GM21825 (cell line): ENCODE results near the gene TMX3.

Source experiments
- ATAC-seq: cut with Tn5 transposase; IDR thresholded peaks from one replicate; pipeline ENCODE4 v1.9.1; 2021; ENCODE audit warnings: mild to moderate bottlenecking, moderate library complexity; ENCODE audit not compliant: unreplicated experiment

Gene TMX3, protein sequence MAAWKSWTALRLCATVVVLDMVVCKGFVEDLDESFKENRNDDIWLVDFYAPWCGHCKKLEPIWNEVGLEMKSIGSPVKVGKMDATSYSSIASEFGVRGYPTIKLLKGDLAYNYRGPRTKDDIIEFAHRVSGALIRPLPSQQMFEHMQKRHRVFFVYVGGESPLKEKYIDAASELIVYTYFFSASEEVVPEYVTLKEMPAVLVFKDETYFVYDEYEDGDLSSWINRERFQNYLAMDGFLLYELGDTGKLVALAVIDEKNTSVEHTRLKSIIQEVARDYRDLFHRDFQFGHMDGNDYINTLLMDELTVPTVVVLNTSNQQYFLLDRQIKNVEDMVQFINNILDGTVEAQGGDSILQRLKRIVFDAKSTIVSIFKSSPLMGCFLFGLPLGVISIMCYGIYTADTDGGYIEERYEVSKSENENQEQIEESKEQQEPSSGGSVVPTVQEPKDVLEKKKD

DNA sequence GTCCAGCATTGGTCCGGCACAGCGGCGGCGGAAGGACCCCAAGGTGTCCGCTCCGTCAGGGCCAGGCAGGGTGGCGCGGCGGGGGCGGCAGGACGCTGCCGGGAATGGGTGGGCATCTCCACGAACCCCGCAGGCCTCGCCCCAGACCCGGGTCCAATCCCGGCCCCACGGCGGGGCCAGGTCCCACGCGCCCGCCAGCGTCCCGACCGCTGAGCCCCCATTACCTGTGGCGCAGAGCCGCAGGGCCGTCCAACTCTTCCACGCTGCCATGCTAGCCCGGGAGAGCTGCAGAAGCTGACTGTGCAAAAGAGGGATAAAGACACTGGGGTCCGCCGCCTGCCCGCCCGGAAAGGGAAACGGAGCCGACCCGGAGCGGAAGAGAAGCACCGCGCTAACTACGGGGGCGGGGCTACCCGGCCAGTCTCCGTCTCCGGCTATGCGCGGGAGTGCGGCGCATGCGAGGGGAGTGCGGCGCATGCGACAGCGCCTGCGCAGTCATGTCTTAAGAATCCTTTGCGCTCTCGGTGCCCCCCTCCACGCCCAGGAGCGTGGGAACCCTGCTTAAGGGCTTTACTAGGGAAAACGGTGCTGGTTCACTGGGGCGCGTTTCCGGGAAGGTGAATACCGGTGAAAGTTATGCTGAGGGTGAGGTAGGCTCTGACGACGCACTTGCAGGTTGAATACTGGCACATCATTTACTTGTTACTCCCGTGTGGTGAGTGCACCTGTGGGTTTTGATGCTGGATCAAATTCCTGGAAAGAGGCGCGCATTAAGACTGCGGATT lies at the start of gene TMX3:
TMX3 (minus strand) TSS at position 397 of the 785 bp plus-strand sequence; CDS start at position 270, 127 bp downstream.
- peak; percentile 95 for ATAC-seq

DNA sequence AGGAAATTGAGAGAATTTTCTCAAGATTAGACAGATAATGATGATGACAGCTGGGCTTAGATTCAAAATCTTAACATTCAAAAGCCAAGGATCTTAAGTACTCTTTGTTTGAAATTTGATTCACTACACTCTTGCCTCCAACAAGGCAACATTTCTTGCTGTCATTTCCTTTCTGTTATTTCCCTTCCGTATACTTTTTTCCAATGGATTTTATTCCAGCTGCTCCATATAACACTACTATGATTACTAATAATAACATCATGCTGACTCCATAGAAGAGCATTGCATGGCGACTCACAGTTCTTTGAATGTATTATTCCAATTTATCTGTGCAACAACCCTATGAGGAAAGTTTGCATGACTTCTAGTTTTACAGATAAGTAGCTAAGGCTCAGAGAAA lies 49.1 kb upstream of the TMX3 start:
- no peak for ATAC-seq

DNA sequence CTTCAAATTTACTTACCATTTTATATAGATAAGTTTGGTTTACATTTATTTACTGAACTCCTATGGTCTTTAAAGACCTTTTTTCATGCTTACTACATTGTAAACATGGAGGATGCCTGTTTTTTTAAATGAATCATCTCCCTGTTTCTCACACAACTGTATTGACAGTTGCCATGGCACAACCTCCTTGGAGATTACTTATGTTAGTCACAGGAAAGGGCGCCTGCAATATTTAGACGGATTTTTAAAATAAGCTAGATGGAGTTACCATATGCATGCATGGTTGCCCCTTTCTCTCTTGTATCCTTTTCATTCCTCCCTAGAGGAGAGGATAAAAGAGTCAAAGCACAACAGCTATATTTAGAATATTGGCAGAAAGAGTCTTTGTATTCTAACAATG lies 48.2 kb upstream of the TMX3 start:
- no peak for ATAC-seq

DNA sequence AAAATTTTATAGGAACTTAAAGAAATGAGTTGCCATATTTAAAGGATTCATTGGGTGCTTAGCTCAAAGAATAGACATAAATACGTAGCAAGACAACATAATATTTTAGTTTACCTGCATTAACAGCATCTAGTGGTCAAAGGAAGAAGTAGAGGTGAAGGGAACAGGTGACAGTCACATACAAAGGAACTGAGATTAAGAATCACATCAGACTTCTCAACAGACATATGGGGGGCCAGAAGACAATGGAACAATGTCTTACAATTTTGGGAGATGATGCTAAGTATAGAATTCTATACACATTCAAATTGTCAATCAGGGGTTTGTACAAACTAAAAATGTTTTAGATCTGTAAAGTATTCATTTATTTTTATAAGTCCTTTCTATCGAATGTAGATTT lies 44.4 kb upstream of the TMX3 start:
- ATAC-seq, result no peak

DNA sequence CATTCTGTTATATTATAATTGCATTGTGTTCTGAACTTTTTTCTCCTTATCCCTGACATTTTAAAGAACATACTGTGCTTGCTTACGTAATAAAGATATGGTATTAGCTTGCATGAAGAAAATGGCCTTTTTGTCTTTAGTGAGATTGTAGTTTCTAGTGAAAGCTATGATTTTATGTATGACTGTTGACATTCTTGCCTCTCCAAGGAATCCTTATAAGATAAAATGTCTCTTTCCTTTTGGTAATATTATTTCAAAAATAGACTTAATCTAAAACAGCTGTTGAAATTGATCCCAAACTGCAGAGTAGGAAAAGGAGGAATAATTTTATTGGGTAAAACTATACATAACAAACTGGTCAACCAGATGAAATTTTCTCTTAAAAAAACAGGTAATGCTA lies 42.2 kb upstream of the TMX3 start:
- ATAC-seq, result no peak

DNA sequence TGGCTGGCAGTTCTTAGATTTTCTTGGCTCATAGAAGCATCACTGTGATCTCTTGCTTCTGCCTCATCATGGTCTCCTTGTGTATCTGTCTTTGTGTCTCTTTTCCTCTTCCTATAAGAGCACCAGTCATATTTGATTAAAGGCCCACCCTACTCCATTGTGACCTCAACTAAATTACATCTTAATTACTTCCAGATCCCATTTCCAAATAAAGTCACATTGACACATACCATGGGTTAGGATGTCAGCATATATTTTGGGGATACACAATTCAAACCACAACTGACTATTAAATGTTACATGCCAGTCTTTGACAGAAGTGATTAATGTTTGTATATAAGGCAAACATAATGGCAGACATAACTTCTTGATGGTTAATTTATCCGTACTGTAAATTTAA lies 27.3 kb upstream of the TMX3 start:
- no peak for ATAC-seq

DNA sequence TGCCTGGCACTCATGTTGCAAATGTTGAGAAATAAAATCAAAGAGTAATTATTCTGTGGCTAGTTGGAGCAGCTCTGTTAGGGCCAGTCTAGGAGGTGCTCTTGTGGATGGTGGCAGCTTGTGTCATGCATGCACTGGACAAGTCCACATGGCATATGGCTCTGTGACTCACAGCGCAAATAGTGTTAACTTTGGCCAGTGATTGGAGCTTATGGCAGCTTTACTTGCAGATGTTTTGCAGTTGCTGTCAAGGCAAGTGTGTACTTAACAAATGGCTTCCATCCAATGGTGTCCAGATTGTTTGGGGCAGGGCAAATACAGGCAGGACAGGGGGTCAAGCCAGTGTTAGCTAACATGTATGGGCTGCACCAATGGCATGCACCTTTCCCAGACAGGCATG lies 26.1 kb upstream of the TMX3 start:
- no peak for ATAC-seq

DNA sequence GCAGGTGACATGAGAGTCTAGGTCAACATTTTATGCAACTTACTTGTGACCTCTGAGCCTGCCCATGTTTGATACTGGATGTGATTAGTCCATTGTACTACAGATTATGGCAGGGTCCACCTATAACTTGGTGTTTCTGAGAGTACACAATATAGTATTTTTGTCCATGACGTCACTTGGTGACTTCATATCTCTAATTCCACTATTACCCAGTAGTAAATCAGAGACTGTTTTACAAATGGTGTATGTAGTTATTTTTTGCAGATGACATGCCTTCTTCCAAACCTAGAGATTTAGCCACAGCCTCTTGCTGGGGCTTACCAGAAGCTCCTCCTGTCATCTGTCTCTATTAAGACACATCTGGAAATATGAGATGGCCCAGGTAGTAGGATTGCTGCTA lies 24.6 kb upstream of the TMX3 start:
- ATAC-seq, result no peak

DNA sequence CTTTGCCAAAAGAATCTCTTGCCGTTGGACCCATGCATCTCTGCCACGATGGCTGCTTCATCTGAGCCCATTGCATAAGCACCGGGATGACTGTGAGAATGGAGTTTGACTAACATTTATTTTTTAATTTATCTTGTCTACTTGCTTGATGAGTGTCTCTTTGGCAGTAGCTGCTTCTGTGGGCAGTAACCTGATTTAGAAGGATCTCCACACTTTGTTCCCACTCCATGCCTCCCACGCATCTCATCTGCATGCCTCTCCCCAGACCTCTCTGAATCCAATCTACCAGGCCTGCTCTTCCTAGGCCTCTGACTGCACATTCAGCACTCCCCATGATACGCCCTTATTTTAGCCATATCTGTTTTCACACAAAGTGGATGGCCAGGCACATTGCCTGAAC lies 23.7 kb upstream of the TMX3 start:
- no peak for ATAC-seq

DNA sequence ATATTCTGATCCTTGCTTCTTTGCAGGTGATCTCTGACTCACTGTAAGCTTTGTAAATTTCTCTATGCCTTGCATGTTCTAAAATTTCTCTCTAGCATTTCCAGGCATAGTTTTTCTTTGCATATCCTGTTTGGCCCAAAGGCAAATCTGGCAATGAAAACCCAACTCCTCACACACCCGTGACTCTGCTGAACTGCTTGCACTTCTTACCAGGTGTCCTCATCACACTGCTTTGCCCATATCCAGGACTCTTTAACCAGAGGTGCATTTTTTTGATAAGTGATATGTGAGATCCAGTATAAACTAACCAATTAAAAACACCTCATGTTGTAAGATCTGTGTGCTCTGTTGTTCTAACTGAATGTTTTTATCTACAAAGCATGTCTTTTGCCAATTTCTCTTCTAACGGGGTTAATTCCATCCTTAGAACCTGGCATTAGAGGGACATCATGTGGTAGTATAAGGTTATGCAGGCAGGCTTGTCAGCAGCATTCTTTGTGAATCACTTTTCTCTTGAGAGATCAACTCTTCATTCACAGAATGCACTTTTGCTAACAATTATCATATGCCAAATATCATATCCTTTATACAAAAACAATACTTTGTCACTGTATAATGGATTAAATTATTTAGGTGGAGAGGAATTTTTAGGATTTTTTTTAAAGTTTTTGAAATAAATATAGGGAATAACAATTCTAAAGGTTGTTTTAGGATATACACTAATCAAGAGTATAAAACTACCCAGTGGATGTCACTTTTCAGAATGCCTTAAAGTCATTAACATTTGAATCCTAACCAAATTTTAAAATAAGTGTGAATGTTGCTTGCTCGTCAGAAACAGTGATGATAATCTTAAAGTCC lies 20.8 kb upstream of the TMX3 start:
- ATAC-seq, result peak; percentile 79

DNA sequence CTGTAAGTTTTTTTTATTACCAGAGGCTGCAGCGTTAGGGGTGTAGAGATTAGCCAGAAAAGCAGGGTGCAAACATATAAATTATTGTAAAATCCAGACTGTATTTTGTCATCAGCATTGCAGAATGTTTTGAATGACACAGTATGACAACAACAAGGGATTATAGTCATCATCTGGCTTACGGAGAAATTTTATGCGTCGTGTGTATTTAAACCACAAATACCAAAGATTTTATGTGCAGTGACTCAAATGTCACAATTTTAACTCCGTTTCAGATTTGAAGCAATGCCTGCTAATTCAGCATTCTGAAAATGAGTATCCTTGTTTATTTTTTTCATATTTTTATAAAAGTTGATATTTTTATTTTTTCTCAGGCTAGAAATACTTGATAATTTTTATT lies 19.4 kb upstream of the TMX3 start:
- ATAC-seq, result no peak

DNA sequence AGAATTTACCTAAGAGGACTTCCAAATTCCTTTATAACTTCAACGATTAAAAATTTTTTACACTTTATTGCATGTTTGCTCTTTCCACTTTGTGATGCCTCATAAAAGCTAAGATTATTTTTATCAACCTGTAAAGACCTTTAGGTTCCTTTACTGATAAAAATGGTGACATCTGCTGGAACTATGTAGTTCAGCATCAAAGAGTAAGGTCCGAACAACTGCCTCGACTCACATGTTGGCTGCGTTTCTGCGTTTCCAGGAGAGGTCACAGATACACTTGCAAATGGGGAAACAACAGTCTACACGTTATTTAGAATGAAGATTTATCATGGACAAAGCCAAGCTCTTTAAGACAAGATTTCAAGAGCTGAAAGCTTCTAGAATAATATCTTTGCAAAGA lies 18.8 kb upstream of the TMX3 start:
- ATAC-seq, result no peak

DNA sequence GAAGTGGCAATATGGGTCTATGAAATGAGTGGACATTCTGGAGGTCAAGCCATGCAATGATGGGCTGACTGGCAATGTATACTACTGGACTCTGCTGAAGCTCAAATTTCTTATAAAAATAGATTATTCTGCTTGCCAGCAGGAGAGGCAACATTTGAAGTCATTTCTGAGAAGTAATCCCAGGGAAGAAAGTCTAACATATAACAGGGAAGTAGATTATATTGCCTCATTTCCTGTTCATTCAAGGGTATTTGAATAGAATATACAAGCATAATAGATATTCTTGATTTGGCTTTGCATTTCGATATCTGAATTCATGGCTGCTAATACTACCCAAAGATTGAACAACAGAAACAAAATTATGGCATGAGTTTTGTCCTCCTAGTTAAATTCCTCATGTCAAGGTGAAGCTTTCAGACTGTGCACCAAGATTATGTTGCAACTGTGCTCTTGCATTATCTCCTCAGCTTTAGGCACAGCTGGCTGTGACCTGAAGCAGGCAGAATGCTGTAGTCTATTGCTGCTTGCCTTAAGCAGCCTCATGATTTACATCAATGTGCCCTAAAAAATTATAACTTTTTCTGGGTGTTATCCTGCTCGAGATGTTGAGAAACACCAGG lies 13.3 kb upstream of the TMX3 start:
- no peak for ATAC-seq

DNA sequence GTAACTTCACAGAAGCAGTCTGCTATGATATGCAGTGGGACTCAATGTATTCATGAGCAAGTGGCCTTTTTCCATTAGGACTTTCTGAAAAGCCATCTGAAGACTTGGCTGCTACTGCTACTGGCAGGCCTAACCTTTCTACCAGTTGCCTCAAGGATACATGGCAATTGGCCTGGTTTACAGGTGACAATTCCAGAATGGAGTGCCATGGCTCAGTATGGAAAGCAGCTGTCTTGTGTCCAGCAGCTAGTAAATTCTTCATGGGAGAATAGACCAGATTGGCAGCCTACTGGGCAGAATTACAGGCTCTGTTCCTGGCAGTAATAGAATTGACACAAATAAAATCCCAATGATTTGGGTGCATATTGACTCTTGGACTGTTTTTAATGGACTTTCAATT lies 12.6 kb upstream of the TMX3 start:
- no peak for ATAC-seq

DNA sequence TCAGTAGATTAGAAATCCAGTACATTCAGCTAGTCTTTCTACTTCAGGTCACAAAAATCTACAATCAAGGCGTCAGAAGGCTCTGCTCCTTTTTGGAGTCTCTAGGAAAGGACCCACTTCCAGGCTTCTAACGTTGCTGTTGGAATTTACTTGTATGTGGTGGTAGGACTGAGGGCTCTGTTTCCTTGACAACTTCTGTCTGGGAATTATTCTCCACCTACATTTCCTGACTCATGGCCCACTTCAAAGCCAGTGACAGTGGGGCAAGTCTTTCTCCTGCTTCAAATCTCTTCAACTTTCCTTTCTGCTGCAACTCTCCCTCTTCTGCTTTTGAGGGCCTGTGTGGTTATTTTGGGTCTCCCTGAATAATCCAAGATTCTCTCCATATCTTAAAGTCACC lies 10.4 kb upstream of the TMX3 start:
- ATAC-seq, result no peak

DNA sequence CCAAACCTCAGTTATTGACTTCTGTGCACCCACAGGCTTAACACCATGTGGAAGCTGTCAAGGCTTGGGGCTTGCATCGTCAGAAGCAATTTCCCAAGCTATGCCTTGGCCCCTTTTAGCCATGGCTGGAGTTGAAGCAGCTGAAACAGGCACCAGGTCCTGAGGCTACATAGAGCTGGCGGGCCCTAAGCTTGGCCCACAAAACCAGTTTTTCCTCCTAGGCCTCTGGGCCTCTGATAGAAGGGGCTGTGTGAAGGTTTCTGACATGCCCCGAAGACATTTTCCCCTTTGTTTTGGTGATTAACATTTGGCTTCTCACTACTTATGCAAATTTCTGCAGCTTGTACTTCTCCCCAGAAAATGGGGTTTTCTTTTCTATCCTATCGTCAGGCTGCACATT lies 9.1 kb upstream of the TMX3 start:
- ATAC-seq, result no peak

DNA sequence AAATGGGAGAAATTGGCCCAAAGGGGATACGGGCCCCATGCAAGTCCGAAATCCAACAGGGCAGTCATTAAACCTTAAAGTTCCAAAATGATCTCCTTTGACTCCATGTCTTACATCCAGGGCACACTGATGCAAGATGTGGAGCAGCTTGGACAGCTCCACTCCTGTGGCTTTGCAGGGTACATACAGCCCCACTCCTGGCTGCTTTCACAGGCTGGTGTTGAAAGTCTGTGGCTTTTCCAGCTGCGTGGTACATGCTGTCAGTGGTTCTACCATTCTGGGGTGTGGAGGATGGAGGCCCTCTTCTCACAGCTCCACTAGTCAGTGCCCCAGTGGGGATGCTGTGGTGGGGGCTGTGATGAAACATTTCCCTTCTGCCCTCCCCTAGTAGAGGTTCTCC lies 8.6 kb upstream of the TMX3 start:
- no peak for ATAC-seq

DNA sequence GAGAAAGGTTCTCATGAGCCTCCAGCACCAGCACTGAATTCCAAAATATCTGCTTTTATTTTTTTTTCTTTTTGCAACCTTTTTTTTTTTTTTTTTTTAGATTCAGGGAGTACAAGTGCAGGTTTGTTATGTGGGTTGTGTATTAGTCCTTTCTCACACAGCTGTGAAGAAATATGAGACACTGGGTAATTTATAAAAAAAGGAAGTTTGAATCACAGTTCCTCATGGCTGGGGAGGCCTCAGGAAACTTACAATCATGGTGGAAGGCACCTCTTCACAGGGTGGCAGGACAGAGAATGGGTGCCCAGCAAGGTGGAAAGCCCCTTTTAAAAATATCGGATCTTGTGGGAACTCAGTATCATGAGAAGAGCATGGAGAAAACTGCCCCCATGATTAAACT lies 7.9 kb upstream of the TMX3 start:
- ATAC-seq, result no peak

DNA sequence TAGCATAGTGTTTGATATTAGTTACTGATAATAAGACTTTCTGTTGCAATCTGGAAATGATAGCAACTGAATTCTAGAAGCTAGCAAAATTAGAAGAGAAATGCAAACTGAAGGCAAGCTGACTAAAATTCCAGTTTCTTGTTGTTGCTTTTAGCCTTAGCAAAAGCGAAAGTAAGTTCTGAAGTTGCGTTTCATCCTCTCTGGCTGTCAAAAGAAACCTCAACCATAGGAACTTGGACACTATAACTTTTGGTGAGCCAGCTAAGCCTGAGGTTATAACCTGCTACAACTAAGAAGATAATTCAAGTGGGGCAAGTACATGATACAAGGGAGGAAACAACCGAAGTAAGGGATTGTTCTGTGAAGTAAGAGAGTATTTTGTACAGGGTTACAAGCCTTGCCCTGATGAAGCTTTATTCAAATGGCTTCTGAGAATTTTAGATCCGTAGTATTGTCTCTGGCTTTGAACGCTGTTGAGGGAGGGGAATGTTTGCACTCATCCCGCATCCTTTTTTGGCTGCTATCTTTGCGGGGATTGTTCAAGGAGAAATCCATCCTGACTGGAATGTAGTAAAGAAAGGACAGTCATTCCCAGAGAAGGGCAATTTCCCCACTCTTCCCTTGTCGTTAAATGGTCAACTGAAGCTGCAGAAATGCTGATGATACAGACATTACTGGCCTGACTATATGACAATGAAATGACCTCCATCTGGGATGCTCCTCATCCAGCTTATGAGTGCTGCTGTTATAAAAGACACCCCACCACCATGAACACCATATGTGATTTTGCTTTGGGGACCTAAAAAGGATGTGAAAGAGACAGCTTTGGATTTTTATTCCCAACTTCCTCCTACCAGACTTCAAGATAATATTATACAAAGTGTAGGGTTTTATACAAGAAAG lies 7.0 kb upstream of the TMX3 start:
- peak; percentile 91 for ATAC-seq

DNA sequence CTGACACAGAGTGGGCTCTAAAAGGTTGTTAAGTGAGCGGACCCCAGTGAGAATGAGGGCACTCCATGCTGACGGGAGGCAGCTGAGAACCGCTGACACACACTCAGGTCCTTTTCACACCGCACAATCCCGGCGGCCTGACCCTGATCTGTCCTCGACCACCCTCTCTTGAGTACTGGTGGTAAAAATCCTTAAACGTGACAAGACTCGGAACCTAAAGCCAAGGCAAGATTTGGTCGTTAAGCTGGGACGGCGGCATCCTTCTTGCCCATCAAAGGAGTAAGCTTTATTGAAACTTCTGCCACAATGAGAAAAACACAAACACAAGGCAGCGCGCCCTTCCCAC lies 569 bp downstream of the TMX3 start:
- peak; percentile 4 for ATAC-seq
